AG04449 (cell line): Measurements from ENCODE around the gene CREBRF.
"Not testable (repeated sequence)": the region's sequence is repeated elsewhere in the genome, so short reads cannot be mapped to it uniquely, and the experiment has no call there.

Experiments
- CTCF ChIA-PET: fragments of 350-600 bp; formaldehyde crosslinking; extraction: SDS; loops from one replicate; lab custom pipeline; 2021; ENCODE audit warnings: antibody characterized with exemption; lab: Yijun Ruan, JAX
- POLR2A ChIA-PET: fragments of 400-600, 350-600 bp; formaldehyde crosslinking; extraction: SDS; loops from one replicate; lab custom pipeline; 2020; ENCODE audit warnings: antibody characterized with exemption, inconsistent platforms; lab: Yijun Ruan, JAX
- DNase-seq: peaks from one replicate; pipeline ENCODE4 v3.0.0-alpha.2; 2010; ENCODE audit warnings: low read depth, low spot score
- H3K4me3 ChIP-seq: 2 replicates; pipeline ENCODE4 v1.5.1; 2011; ENCODE audit warnings: low read depth, mild to moderate bottlenecking, control low read depth, low read length
- TF ChIP-seq, protein P1 (sequence below): IDR thresholded peaks from one replicate; pipeline ENCODE4 v1.5.1; 2011; ENCODE audit warnings: mild to moderate bottlenecking, moderate library complexity, low read length, control low read depth, inconsistent platforms; ENCODE audit not compliant: insufficient read depth; ENCODE audit errors: missing control alignments

CREBRF gene

DNA sequence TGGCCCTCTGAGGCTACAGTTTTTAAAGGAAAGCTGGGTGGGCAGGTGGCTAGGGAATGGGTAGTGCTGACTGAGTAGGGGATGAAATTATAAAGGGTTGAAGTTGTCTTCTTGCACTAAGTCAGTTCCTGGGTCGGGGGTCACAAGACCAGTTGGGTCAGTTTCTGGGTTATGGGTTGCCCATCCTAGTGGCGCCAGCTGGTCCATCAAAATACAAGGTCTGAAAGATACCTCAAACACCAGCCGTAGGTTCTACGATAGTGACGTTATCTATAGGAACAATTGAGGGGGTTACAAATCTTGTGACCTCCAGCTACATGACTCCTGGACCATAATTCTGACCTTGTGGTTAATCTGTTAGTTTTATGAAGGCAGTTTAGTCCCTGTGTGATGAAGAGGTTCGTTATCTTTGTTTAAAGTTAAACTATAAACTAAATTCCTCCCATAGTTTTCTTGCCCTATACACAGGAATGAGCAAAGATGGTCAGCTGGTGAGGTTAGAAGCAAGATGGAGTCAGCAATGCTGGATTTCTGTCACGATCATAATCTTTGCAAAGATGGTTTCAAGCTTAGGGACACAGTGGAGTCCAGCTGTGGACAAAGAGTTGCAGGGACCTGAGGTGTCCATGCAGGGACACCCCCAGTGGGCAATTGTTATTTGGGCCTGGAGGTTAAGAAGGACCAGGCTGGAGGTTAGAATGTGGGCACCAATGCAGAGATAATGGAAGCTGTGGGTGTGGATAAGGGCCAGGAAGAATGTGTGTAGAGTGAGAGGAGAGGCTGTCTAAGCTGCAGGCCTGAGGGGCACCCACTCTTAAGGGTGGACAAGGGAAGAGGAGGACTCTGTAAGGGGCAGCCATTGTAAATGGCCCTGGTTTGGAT lies 14.0 kb upstream of the CREBRF start:
- TF ChIP-seq, protein P1, sequence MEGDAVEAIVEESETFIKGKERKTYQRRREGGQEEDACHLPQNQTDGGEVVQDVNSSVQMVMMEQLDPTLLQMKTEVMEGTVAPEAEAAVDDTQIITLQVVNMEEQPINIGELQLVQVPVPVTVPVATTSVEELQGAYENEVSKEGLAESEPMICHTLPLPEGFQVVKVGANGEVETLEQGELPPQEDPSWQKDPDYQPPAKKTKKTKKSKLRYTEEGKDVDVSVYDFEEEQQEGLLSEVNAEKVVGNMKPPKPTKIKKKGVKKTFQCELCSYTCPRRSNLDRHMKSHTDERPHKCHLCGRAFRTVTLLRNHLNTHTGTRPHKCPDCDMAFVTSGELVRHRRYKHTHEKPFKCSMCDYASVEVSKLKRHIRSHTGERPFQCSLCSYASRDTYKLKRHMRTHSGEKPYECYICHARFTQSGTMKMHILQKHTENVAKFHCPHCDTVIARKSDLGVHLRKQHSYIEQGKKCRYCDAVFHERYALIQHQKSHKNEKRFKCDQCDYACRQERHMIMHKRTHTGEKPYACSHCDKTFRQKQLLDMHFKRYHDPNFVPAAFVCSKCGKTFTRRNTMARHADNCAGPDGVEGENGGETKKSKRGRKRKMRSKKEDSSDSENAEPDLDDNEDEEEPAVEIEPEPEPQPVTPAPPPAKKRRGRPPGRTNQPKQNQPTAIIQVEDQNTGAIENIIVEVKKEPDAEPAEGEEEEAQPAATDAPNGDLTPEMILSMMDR = no peak
- no peak for DNase-seq
- no peak overlapping the region for H3K4me3 ChIP-seq
- CTCF ChIA-PET = interaction anchor here (0.8 to 1.9 kb wide), 2 partner anchors 9 kb away, joined by 3 to 5 read pairs; no protein-coding TSS in a partner anchor
- POLR2A ChIA-PET = no interaction called here

DNA sequence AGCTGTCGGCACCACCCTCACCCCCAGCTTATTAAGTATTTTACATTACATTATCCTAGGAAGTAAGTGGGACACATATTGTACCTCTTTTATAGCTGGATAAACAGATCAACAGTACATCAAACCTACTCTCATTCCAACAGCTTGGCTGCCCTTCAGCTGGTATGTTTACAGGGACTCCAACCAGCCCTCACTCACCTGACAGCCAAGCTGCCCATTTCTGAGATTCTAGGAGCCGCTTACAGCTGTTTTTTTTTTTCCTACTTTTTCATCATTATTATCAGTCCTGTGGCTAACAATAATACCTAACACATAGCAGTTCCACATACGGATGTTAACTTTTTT lies 13.4 kb upstream of the CREBRF start:
- POLR2A ChIA-PET = no interaction called here
- no peak for DNase-seq

DNA sequence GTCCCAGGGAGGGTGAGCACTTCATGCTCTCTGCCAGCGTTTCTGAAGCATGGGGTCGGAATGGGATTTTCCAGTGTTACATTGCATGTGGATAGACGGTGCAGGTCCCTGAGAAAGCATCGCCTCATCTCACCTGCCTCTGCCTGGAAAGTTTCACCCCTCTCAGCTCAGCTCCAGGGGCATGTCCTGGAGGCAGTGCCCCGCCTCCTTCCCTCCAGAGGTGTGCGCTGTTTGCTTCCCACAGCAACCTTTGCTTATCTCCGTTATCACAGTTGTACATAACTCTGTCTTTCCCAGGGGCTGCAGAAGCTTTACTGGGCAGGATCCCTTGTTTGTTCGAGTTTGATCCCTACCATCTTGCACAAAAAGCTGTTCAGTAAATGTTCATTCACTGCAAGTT lies 10.7 kb upstream of the CREBRF start:
- ChIA-PET CTCF (no interaction called here), POLR2A (no interaction called here)
- no peak for DNase-seq
- TF ChIP-seq, protein P1 = no peak
- H3K4me3 ChIP-seq = no peak overlapping the region

More for the DNA sequence above, 13.4 kb upstream of the CREBRF start:
- H3K4me3 ChIP-seq = no peak overlapping the region
- CTCF ChIA-PET = interaction anchor here (0.8 to 1.9 kb wide), 2 partner anchors 8 to 9 kb away, joined by 3 to 5 read pairs; no protein-coding TSS in a partner anchor
- TF ChIP-seq, protein P1 = no peak

DNA sequence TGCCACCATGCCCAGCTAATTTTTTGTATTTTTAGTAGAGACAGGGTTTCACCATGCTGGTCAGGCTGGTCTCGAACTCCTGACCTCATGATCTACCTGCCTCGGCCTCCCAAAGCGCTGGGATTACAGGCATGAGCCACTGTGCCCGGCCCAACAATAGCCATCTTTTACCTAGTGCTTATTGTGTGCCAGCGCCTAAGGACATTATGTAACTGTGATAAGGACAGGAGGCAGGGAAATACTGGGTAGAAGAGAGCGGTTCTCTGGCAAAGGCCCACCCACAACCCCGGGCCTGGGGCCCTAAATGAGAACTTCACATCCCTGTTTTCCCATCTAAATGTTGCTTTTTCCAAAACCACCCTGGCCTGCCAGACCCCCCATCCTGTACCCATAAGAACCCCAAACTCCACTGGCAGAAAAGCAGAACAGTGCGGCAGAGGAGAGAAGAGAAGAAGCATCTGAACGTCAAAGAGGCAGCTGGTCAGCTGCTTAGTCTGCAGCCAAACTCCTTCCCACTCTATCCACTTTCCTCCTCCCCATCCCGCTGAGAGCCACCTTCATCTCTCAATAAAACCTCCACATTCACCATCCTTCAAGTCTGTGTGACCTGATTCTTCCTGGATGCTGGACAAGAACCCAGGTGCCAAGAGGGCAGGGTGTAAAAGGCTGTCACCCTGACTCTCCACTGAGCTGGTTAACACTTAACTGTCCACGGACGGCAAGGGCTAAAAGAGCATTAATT lies 8.9 kb upstream of the CREBRF start:
- CTCF ChIA-PET = interaction anchor here (0.6 to 1.3 kb wide), 2 partner anchors 37 to 927 kb away, joined by 3 read pairs; no protein-coding TSS in a partner anchor
- DNase-seq, POLR2A ChIA-PET, H3K4me3 ChIP-seq: not testable (repeated sequence)

DNA sequence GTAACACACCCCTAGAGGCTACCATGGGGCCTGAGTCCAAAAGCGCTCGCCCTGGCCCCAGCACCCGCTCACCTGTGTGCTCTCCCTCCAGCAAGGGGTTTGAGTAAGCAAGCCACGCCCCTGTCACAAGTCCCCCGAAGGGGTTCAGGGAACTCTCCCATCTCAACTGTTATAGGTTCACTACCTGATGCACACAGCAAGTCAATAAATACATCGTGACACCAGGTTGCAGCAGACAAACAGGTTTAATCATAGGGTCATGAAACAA lies 8.4 kb upstream of the CREBRF start:
- ChIA-PET CTCF (interaction anchor here (0.6 to 1.3 kb wide), 2 partner anchors 37 to 927 kb away, joined by 3 read pairs; no protein-coding TSS in a partner anchor), POLR2A (no interaction called here)
- no peak for DNase-seq
- TF ChIP-seq, protein P1 = no peak
- no peak overlapping the region for H3K4me3 ChIP-seq

DNA sequence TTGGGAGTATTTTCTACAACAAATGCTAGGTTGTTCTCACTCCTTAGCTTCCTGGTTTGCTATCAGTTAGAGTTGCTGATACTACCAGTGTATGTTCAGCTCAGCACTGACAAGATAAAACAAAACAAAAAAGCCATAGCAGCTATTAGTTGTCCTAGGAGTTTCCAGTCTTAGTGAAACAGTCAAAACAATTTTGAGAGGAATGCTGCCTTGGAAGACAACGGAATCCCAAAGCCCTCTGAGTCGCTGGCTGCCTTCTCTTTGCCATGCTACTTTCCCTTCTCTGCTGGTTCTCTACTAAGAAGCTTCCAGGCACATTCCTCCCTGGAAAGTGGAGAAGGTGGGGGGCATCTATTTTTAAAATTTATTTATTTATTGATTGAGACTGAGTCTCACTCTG lies 5.4 kb upstream of the CREBRF start:
- ChIA-PET CTCF (interaction anchor here (0.9 to 1.2 kb wide), 3 partner anchors 8 to 15 kb away, joined by 3 read pairs; no protein-coding TSS in a partner anchor), POLR2A (no interaction called here)
- TF ChIP-seq, protein P1 = no peak
- H3K4me3 ChIP-seq = no peak overlapping the region
- DNase-seq = no peak
